GM19025 (cell line): ENCODE results near the gene USP36.
"Not testable (repeated sequence)": the region's sequence is repeated elsewhere in the genome, so short reads cannot be mapped to it uniquely, and the experiment has no call there.

Source experiments
- ATAC-seq: cut with Tn5 transposase; IDR thresholded peaks from one replicate; pipeline ENCODE4 v1.9.1; 2021; ENCODE audit warnings: mild to moderate bottlenecking, low read depth, moderate library complexity; ENCODE audit not compliant: unreplicated experiment

USP36 gene

DNA sequence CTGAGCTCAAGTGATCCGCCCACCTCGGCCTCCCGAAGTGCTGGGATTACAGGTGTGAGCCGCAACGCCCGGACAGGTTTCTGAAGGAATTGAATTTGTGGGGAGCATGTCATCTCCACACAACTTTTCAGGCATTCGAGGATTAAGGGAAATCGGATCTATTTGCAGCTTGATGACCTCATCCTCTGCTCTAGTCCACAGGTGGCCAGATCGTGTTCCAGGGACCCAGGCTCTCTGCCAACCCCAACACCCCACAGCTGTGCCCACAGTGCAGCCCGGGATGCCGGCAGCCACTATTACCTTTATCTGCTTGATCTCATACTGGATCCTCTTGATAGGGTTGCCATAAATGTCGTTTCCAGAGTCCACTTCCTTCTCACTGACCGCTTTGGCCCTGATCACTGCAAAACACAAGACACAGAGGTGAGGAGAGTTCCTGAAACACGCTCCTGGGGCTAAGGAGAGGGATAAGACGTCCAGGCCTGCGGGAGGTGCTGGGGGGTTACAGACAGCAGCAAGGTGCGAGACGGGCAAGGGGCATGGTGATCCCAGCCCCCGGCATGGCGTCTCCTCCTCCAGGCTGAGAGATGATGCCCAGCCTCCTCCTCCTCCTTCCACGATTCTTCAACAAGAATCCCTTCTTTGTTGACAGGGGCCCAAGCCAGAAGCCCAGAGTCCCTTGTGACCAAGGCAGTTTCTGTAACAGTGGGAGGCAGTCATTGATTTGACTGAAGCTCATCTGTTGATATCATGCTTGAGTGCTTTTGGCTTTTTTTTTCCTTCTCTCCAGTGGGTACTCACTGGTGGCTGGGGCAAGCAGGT lies 33.1 kb upstream of the USP36 start:
- no peak for ATAC-seq

DNA sequence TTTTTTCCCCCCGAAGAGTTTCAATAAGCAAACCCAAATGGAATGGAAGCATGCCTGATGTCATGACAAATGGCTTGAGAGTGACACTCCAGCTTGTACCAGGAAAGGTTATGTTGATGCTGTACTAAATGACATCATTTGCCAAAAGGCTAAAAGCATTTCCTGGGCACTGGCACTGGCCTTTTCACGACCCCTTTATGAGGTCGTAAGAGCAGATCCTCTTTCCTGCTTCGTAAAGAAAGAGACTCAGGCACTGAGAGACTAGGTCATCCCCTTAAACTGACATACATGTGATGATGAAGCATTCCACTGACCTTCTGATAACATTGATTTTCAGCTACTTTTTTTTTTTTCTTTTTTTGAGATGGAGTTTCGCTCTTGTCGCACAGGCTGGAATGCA lies 31.9 kb upstream of the USP36 start:
- no peak for ATAC-seq

DNA sequence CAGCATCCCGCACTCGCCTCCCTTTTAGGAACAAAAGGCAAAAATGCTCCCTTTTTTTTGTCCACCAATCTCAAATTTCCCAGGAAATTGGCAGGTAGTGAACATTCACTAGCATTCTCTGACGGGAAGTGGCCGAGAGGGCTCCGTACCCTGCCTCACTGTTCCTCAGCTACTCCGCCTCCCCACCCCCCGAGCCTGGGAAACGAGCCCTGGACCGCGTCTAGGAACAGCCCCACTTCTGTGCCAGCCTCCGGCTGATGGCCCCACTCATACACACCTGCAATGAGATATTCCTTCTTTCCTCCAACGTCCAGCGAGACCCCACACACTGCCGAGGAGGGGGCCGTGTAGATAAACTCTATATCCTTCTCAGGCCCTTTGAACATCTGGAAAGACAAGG lies 30.0 kb upstream of the USP36 start:
- ATAC-seq: no peak

DNA sequence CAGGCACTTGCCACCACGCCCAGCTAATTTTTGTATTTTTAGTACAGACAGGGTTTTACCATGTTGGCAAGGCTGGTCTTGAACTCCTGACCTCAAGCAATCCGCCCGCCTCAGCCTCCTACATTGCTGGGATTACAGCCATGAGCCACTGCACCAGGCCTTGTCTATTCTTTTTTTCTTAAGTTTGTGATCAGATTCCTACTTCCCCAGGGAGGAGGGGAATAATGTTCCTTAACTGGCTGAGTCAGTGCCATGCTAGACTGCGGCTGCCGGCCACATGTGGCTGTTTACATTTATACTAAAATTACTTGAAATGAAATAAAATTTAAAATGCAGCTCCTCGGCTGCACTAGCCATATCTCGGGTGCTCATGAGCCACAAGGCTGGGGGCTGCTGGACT lies 27.8 kb upstream of the USP36 start:
- ATAC-seq: no peak

DNA sequence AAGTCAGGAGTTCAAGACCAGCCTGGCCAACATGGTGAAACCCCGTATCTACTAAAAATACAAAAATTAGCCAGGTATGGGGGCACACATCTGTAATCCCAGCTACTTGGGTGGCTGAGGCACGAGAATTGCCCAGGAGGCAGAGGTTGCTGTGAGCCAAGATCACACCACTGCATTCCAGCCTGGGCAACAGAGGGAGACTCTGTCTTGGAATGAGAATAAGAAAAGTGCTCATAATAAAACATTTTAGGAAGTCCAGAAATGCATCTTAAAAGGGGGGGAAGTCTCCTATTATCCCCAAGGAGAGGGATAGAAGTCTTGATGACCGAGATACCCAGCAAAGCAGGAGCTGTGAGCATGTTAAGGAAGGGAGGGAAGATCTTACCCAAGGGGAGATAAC lies 26.4 kb upstream of the USP36 start:
- ATAC-seq: not testable (repeated sequence)

DNA sequence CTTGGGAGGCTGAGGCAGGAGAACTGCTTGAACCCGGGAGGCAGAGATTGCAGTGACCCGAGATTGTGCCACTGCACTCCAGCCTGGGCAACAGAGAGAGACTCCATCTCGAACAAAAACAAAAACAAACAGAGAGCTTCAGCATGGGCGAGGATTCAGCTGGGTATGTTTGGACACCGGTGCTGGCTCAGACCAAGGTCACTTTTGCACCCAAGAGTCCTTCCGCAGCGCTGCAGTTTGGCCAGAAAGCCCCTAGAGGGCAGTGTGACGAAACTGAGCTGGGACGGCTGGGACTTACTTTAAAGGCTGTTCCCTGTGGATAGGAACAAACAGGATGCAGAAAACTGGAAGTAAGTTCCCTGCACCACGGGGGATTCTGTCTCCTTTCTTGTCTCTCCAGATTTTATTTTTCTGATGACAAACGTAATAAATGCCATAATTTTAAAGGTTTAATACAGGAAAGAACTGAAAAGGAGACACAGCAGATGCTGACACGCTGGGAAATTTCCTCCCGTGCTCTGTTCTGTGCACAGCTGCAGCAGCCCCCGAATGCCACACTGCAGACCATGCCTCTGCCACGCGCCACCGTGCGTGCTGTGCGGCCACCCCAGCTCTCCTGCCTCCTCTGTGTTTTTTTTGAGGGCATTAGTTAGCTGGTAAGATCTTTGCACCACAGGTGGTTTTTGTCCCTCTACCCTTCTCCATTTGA lies 25.2 kb upstream of the USP36 start:
- ATAC-seq: no peak

DNA sequence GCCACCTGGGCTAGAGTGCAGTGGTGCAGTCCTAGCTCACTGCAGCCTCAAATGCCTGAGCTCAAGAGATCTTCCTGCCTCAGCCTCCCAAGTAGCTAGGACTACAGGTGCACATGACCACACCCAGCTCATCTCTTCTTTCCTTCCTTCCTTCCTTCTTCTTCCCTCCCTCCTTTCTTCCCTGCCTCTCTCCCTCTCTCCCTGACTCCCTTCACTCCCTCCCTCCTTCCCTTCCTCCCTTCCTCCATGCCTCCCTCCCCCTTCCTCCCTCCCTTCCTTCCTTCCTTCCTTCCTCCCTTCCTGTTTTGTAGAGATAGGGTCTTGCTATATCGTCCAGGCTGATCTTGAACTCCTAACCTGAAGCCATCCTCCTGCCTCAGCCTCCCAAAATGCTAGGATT lies 23.5 kb upstream of the USP36 start:
- ATAC-seq: no peak

DNA sequence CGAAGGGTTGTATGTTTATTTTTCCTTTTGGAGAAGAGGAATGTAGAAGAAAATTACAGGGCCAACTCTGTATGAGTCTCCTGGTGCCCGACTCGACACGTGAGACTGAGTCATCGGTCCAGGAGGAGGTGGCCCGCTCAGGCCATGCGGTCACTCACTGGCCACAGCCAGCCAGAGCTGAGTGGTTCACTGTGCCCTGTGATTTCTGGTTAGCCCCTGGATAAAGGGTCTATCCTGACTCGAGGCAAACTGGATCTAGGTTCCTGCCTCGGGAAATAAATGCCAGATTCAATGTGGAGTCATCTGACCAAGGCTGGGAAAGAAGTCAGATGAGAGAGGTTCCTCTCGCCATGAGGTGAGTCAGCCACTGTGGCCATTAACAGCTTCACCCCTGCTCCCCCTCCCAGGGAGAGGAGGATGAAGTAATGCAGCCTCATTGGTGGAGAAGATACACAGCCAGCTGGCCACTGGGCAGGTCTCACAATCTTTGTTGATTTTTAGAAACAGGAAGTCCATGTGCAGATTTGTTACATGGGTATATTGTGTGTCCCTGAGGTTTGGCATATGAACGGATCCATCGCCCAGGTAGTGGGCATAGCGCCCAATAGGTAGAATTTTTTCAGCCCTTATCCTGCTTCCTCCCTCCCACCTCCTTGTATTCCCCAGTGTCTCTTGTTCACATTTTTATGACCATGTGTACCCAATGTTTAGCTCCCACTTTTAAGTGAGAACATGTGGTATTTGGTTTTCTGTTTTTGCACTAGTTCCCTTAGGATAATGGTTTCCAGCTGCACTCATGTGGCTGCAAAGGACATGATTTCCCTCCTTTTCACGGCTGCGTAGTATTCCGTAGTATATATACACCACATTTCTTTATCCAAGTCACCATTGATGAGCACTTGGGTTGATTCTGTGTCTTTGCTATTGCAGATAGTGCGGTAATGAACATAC lies 21.7 kb upstream of the USP36 start:
- no peak for ATAC-seq

DNA sequence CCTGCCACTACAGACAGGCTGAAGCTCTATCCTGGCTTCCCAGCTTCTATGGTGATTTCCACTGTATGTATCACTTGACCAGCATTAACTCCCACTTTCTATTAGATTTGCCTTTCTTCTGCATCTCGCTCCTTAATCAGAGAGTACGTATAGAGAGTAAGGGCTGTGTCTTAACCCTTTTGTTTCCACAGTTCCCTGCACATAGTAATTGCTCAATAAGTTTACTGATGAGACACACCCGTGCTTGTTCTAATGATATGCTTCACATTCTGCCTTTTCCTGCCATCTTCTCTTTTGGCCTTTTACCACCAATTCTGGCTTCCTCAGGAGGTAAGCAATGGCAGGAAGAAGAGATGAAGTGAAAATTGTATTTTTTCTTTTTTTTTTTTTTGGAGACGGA lies 20.6 kb upstream of the USP36 start:
- no peak for ATAC-seq

DNA sequence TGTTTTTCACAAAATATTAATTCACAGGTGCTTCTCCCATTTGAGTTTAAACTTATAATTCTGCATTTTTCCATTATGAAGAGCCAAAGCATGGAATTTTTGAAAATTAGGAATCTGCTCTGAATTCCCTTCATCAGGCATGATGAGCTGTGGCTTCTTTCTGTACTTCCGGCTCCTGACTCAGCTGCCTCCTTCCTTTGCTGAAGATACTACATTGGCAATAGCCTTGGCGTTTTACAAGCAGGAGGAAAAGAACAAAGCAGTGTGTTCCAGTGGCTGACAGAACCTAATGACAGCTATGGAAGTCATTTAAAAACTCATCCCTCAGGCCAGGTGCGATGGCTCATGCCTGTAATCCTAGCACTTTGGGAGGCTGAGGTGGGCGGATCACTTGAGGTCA lies 18.4 kb upstream of the USP36 start:
- no peak for ATAC-seq

DNA sequence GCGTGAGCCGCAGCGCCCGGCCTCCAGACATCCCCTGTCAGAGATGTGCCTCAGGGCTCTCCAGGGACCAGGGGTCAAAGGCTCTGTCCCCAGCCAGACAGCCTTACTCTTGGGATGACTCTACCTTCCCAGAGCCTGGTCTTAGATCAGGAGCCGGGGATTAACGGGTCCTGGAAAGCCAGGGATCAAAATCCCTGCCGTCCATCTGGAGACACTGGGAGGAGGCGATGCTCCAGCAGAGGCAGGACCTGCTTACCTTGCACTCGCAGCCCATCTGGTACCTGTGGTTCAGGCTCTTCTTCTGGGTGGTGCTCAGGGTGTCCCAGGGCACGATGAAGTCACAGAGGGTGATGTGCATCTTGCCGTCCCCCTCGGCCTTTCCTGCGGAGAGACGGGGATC lies 16.7 kb upstream of the USP36 start:
- ATAC-seq: no peak

DNA sequence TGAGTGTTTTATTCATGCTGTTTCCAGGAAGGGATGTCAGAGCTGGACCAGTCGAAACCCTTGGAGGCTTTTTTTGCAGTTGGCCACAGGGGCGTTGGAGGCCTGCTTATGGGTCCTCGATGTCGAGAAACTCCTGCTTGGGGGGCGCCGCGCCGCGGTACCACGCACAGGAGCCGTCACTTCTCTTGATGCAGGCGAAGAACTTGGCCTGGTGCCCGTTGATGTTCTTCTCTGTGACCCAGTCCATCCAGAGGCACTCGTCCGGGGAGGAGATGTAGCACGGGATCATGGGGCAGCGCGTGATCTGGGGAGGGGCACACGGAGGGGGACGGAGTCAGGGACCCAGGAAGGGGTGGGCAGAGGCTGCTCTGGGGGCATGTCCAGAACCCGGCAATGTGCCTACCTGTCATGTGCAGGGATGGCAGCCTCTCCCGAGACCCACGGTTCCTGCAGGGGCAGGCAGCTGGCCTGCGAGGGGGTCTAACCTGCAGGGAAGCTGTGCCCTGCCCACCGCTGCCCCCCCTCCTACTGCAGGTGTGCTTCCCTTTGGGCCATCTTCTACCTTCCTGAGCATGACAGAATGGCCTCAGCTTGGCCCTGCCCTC lies 15.0 kb upstream of the USP36 start:
- no peak for ATAC-seq

DNA sequence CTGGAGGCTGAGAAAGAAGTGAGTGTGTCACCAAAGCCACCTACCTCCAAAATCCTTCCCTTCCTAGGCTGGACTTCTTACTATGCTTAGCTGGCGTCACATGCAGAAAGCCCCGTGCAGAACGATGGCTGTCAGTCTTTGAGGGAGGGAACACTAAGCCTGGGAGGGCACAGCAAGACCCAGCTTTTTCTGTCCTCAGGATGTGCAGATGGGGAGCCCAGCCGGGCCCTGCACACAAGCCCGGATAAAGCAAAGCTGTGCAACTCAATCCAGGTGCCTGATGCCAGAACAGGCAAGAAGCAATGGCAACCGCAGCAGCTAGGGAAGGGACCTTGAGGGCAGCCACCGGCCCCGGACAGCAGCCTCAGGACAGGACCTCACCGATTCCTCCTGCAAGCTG lies 13.9 kb upstream of the USP36 start:
- no peak for ATAC-seq

DNA sequence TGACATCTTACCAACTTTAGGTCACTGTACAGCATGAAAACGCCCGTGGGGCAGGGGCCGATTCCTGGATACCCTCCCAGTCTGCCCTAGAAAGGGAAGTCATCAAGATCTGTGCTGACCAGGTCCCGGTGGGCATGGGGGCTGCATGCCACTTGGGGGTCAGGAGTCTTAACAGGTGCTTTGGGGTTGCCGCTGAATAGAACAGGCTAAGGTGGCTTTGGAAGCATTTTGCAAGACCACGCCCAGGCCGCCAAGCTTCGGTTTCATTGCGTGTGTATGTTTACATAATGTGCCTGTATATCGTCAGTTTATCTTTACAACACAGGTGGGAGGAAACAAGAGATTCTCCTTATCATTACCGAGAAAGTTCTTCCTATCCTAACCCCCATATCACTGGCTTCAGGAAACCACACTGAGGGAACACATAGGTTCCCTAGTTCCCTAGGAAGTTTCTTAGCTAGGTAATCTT lies 13.3 kb upstream of the USP36 start:
- no peak for ATAC-seq

DNA sequence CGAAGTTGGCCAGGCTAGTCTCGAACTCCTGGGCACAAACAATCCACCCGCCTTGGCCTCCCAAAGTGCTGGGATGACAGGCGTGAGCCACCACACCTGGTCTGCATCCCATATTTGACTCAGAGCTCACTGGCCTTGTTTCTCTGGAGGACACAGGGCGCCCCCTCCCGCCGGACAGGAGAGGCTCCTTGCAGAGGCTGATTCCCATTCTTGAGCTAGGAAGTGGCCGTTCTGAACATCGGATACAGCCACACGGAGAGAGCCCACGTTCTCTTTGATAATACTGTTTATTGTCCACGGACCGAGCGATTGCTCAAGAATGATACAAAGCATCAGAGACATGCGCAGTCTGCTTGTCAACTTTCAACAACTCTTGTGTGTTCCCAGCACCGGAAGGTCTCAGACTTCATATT lies 12.1 kb upstream of the USP36 start:
- ATAC-seq: no peak

DNA sequence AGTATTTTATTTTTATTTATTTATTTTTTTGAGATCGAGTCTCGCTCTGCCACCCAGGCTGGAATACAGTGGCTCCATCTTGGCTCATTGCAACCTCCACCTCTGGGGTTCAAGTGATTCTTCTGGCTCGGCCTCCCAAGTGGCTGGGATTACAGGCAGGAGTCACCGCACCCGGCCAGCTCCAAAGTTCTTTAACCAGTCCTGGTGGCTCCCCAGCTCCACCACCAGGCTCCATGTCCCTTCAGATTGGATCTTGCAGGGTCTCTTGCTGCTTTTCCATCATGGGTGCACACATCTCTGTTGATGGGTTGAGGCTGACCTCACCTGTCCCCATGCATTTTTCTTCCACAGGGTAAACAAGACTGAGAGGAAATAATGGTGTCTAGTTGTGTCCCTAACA lies 8.4 kb upstream of the USP36 start:
- ATAC-seq: no peak

DNA sequence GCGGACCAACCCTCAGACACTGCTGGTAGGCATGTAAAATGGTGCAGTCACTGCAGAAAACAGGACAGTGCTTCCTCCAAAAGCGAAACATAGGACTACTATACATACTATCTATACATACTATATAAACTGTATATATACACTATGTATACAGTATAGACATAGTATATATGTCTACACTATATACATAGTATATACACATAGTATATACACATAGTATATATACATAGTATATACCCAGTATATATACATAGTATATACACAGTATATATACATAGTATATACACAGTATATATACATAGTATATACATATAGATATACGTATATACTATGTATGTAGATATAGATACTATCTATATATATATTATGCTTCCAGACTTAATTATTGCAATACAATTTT lies 6.4 kb upstream of the USP36 start:
- no peak for ATAC-seq

DNA sequence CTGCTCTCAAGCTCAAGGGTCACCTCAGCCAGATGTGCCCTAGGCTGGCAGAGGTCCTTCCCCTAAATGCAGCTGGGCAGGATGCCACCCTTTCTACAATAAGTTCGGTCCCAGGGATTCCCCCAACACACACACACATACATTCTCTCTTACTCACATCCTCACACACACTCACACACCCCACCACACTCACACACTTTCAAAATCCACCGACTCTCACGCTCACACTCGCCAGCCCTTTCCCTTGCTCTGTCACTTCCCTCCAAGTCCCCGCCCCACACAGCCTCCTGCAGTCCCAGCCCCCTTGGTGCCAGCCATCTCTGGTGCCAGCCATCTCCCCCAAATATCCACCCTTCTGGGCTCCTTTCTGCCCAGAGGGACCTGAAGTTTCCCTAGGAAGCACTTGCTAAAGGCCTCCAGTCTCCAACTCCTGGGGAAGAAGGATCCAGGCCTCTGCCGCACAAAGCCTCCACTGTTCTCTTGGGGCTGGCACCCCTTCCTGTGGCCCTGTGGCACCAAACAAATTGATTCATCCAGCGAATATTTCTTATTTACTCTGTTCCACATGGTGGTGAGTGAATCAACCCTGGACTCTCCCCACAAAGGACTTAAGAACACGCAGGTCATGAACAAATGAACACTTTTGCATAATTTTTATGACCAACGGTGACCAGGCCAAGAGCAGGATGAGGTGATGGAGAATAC lies 3.8 kb upstream of the USP36 start:
- no peak for ATAC-seq

DNA sequence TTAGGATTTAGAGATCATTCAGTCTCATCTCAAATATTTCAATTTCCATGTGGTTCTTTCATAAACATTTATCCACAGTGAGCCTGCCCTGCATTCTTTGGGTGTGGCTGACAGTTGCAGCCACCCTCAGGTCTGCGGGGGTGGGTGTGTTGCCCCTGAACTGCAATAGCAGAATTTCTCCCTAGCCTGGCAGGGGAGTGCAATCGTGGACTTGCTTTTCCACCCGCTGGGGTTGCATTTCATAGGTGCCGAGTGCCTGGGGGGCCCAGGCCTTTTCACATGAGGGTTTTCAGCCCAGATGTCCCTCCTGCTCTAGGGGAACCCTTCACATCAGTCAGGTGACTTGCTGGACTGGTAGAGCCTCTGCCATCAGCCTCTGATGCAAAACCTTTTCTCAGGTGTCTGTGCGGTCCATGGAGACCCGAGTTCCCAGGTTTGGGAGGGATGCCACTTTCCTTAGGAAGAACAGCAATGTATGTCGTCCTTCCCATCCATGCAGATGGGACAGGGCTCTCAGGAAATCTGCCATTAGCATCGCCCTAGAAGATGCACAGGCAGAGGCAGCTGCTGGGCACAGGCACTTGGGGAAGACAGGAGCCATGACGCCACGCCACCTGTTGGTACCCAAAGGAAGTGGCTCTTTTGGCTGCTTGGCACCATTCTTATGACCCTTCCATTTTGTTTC lies 2.4 kb upstream of the USP36 start:
- no peak for ATAC-seq

DNA sequence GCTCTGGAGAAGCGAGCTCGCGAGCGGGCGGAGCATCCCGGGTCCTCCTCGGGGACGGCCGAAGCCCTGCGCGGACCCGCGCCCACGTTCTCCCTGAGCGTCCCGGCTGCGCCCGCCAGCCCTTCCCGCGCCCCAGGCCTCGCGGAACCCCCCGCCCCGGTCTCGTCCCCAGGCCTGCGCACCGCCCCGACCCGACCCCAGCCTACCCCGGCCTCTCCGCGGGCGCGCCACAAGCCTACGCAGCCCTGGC lies 159 bp downstream of the USP36 start:
- ATAC-seq: peak; percentile 22
